ENCODE measurements around the gene CDCA8.

- no peak for TF ChIP-seq POLR2A (IDR thresholded peaks at IDR 0.05; ENCODE audit: low read depth, low read length)
- no peak for TF ChIP-seq TAF1 (IDR thresholded peaks at IDR 0.05; ENCODE audit: low read depth, low read length)
These were observed 26.0 kb downstream of the CDCA8 start for GRCh38 chr1:37718181-37718900.

Measured in GM12891 (cell line).